Activated CD4-positive, alpha-beta T cell treated with anti-CD3 and anti-CD28 coated beads, Interleukin-2, amount 50 U/mL, for 4 hours (primary cell): ENCODE results near the gene TECTA.
"Not testable (repeated sequence)": the region's sequence is repeated elsewhere in the genome, so short reads cannot be mapped to it uniquely, and the experiment has no call there.

Experiments used
- DNase-seq, 2 experiments: peaks; one replicate each; pipeline ENCODE4 v3.0.0-alpha.2; 2020

The TECTA gene

GRCh38 chr11:121235057-121235456 is 134.0 kb downstream of the TECTA start:
- no peak for DNase-seq

- DNase-seq, result no peak
Measured at GRCh38 chr11:121236115-121237001, 135.3 kb downstream of the TECTA start.

- not testable (repeated sequence) for DNase-seq
Measured at GRCh38 chr11:121237247-121237646, 136.2 kb downstream of the TECTA start.

GRCh38 chr11:121237686-121238658 is 136.9 kb downstream of the TECTA start:
- DNase-seq, result no peak

GRCh38 chr11:121238956-121239355 is 137.9 kb downstream of the TECTA start:
- DNase-seq, result no peak

- not testable (repeated sequence) for DNase-seq
Measured at GRCh38 chr11:121240001-121240400, 139.0 kb downstream of the TECTA start.

- no peak for DNase-seq
Measured at GRCh38 chr11:121240650-121241303, 139.7 kb downstream of the TECTA start.
